ENCODE data around the gene PPP1R12B.
"Not testable (repeated sequence)": the region's sequence is repeated elsewhere in the genome, so short reads cannot be mapped to it uniquely, and the experiment has no call there.

GRCh38 chr1:202456372-202457169, 108.1 kb downstream of the PPP1R12B start:
- not testable (repeated sequence) for TF ChIP-seq CTCF (IDR thresholded peaks at IDR 0.05); POLR2AphosphoS5 (IDR thresholded peaks at IDR 0.05; ENCODE audit: insufficient read depth in 1 of 2, low read depth in 1 of 2)
